ENCODE results near the gene VWA2. TPM values are rescaled to one million over a fixed set of nuclear protein-coding genes. Genes with fewer than 3 reads are reported as not detected.
A peak's percentile ranks its signal among the peaks of the same experiment; 100 is the strongest.

VWA2 gene
- total RNA-seq, 1 experiment from 2014 or later = not detected

- TF ChIP-seq, protein P1, sequence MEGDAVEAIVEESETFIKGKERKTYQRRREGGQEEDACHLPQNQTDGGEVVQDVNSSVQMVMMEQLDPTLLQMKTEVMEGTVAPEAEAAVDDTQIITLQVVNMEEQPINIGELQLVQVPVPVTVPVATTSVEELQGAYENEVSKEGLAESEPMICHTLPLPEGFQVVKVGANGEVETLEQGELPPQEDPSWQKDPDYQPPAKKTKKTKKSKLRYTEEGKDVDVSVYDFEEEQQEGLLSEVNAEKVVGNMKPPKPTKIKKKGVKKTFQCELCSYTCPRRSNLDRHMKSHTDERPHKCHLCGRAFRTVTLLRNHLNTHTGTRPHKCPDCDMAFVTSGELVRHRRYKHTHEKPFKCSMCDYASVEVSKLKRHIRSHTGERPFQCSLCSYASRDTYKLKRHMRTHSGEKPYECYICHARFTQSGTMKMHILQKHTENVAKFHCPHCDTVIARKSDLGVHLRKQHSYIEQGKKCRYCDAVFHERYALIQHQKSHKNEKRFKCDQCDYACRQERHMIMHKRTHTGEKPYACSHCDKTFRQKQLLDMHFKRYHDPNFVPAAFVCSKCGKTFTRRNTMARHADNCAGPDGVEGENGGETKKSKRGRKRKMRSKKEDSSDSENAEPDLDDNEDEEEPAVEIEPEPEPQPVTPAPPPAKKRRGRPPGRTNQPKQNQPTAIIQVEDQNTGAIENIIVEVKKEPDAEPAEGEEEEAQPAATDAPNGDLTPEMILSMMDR (IDR thresholded peaks at IDR 0.05 in 2 of 3, conservative IDR thresholded peaks at IDR 0.05 in 1 of 3; ENCODE audit: borderline replicate concordance in 1 of 3, insufficient read depth in 1 of 3, low read depth in 2 of 3, low read length in 2 of 3) = no peak
- no peak for TF ChIP-seq ELF1 (IDR thresholded peaks at IDR 0.05; ENCODE audit: borderline replicate concordance, low read depth)
Measured at GRCh38 chr10:114220281-114220680, 18.8 kb upstream of the VWA2 start (continued).

- peaks cover 90% of the 10 kb centered on the region for H3K27me3 ChIP-seq (ENCODE audit: insufficient read depth, low read length)
- no peak overlapping the region for H3K9ac ChIP-seq (ENCODE audit: low read length)
- ATAC-seq (no peak), DNase-seq (ENCODE audit: low read depth, low spot score) (no peak)
- H3K9me3 ChIP-seq (ENCODE audit: control insufficient read depth in 1 of 2, insufficient read depth in 1 of 2, low read depth in 1 of 2, low read length in 2 of 2) = no peaks in the 10 kb centered on the region
- H2AFZ ChIP-seq (ENCODE audit: low read depth, low read length, poor library complexity, severe bottlenecking) = no peak overlapping the region
- no peak overlapping the region for H3K4me3 ChIP-seq (replicated peaks in 1 of 2; ENCODE audit: low read depth in 1 of 2, low read length in 2 of 2)
- BruUV-seq (replicated peaks) = no TSS peak
- no peaks in the 10 kb centered on the region for H3K9me2 ChIP-seq (ENCODE audit: insufficient read depth)
- no peak overlapping the region for H3K27ac ChIP-seq (ENCODE audit: low read depth, low read length)
- RAD21 ChIA-PET (ENCODE audit: low non-redundant PET in 1 of 2, low total read pairs in 2 of 2, uncharacterized antibody in 2 of 2, unreplicated experiment in 2 of 2) = no interaction called here
- TF ChIP-seq CBX3 (IDR thresholded peaks at IDR 0.05; ENCODE audit: low read depth) = no peak
- TF ChIP-seq EZH2 (IDR thresholded peaks at IDR 0.05) = peak; percentile 85; the same call in 1 of the 2 replicates
- TF ChIP-seq TCF7L2 (IDR thresholded peaks at IDR 0.05; ENCODE audit: borderline replicate concordance, extremely low read depth, insufficient read depth, insufficient read length) = no peak
- no peaks in the 10 kb centered on the region for H3K36me3 ChIP-seq (ENCODE audit: control insufficient read depth in 1 of 2, insufficient read depth in 2 of 2, low read length in 2 of 2)
- intact Hi-C loops (cut with micrococcal nuclease) = no loop called here
- no peaks in the 10 kb centered on the region for H3K4me1 ChIP-seq (ENCODE audit: control insufficient read depth in 1 of 2, insufficient read depth in 2 of 2, low read length in 2 of 2)
- CTCF ChIA-PET = no interaction called here
- H3K79me2 ChIP-seq (ENCODE audit: insufficient read depth, low read length) = no peaks in the 10 kb centered on the region
- H3K4me2 ChIP-seq (ENCODE audit: low read length) = no peak overlapping the region
- H4K20me1 ChIP-seq (ENCODE audit: insufficient read depth) = no peaks in the 10 kb centered on the region; the same call in 1 of the 2 replicates
- POLR2A ChIA-PET = no interaction called here
Measured at GRCh38 chr10:114221235-114221634, 17.8 kb upstream of the VWA2 start.

DNA sequence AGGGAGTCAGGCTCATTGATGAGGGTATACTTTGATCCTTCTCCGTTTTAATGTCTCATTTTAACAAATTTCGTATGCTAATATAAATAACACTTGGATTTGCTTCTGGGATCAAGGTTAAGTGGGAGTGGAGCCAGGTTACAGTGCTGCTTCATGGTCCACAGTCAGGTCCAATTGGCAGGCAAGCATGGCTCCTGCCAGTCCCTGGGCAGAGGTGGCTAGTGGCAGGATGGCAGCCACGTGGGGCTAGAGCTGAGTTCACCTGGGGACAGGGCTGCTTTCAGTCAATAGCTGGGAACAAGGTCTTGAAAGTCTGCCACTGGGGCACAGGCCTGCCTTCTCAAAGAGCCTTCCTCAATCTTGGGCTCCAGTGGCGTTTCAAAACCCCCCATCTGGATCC, 16.0 kb upstream of the VWA2 start:
- Histone ChIP-seq H4K20me1 (ENCODE audit: insufficient read depth) (no peaks in the 10 kb centered on the region; the same call in 1 of the 2 replicates), H3K36me3 (ENCODE audit: control insufficient read depth in 1 of 2, insufficient read depth in 2 of 2, low read length in 2 of 2) (no peaks in the 10 kb centered on the region), H3K4me1 (ENCODE audit: control insufficient read depth in 1 of 2, insufficient read depth in 2 of 2, low read length in 2 of 2) (no peaks in the 10 kb centered on the region), H2AFZ (ENCODE audit: low read depth, low read length, poor library complexity, severe bottlenecking) (no peak overlapping the region), H3K27ac (ENCODE audit: low read depth, low read length) (no peak overlapping the region), H3K27me3 (ENCODE audit: insufficient read depth, low read length) (peaks cover 86% of the 10 kb centered on the region), H3K4me2 (ENCODE audit: low read length) (no peak overlapping the region), H3K9me2 (ENCODE audit: insufficient read depth) (no peaks in the 10 kb centered on the region), H3K79me2 (ENCODE audit: insufficient read depth, low read length) (no peaks in the 10 kb centered on the region), H3K9me3 (ENCODE audit: control insufficient read depth in 1 of 2, insufficient read depth in 1 of 2, low read depth in 1 of 2, low read length in 2 of 2) (no peaks in the 10 kb centered on the region), H3K9ac (ENCODE audit: low read length) (no peak overlapping the region), H3K4me3 (replicated peaks in 1 of 2; ENCODE audit: low read depth in 1 of 2, low read length in 2 of 2) (no peak overlapping the region)
- no TSS peak for BruUV-seq (replicated peaks)
- intact Hi-C loops (cut with micrococcal nuclease) = no loop called here
- RAD21 ChIA-PET (ENCODE audit: low non-redundant PET in 1 of 2, low total read pairs in 2 of 2, uncharacterized antibody in 2 of 2, unreplicated experiment in 2 of 2) = no interaction called here
- ATAC-seq (0 out of 2 replicates have a peak, but pooled peaks have one; percentile 47), DNase-seq (ENCODE audit: low read depth, low spot score) (no peak)
- CTCF ChIA-PET = no interaction called here
- POLR2A ChIA-PET = no interaction called here
- TF ChIP-seq, protein P1 (IDR thresholded peaks at IDR 0.05 in 2 of 3, conservative IDR thresholded peaks at IDR 0.05 in 1 of 3; ENCODE audit: borderline replicate concordance in 1 of 3, insufficient read depth in 1 of 3, low read depth in 2 of 3, low read length in 2 of 3) = no peak
- TF ChIP-seq ELF1 (IDR thresholded peaks at IDR 0.05; ENCODE audit: borderline replicate concordance, low read depth) (no peak), EZH2phosphoT487 (IDR thresholded peaks at IDR 0.05; ENCODE audit: borderline replicate concordance) (no peak), SIN3A (IDR thresholded peaks at IDR 0.05; ENCODE audit: low read depth) (no peak), ATF3 (IDR thresholded peaks at IDR 0.05) (no peak), YY1 (IDR thresholded peaks at IDR 0.05; ENCODE audit: extremely low read depth, insufficient replicate concordance, low read depth, low read length) (no peak), SRF (IDR thresholded peaks at IDR 0.05; ENCODE audit: low read depth) (no peak), EGR1 (IDR thresholded peaks at IDR 0.05; ENCODE audit: low read depth) (no peak), POLR2AphosphoS5 (IDR thresholded peaks at IDR 0.05; ENCODE audit: low read depth, low read length) (no peak), TCF7L2 (IDR thresholded peaks at IDR 0.05; ENCODE audit: borderline replicate concordance, extremely low read depth, insufficient read depth, insufficient read length) (no peak), CEBPB (IDR thresholded peaks at IDR 0.05; ENCODE audit: low read depth) (no peak)
- TF ChIP-seq, protein P2, sequence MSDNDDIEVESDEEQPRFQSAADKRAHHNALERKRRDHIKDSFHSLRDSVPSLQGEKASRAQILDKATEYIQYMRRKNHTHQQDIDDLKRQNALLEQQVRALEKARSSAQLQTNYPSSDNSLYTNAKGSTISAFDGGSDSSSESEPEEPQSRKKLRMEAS (IDR thresholded peaks at IDR 0.05) = no peak

Data from HCT116 (cell line).